OCI-LY1 (cell line): ENCODE results near the gene MRM2.

Experiments
- CTCF ChIP-seq: fragments of 200-600 bp; sonication (generic), shearing (Covaris generic); IDR thresholded peaks from 2 replicates; pipeline ENCODE4 v1.5.1; 2017; ENCODE audit warnings: mild to moderate bottlenecking, antibody characterized with exemption, low read length, moderate library complexity, mixed read lengths
- EZH2 ChIP-seq: fragments of 200-600 bp; sonication (generic), shearing (Covaris generic); IDR thresholded peaks from 2 replicates; pipeline ENCODE4 v1.8.0; 2017; ENCODE audit warnings: borderline replicate concordance, mixed run types, mild to moderate bottlenecking, antibody characterized with exemption, low read length, moderate library complexity, mixed read lengths

GRCh38 chr7:2257651-2258050 is 15.6 kb upstream of the MRM2 start:
- no peak for TF ChIP-seq CTCF
- TF ChIP-seq EZH2, result no peak
